ENCODE data around the gene KRTAP10-3.

DNA sequence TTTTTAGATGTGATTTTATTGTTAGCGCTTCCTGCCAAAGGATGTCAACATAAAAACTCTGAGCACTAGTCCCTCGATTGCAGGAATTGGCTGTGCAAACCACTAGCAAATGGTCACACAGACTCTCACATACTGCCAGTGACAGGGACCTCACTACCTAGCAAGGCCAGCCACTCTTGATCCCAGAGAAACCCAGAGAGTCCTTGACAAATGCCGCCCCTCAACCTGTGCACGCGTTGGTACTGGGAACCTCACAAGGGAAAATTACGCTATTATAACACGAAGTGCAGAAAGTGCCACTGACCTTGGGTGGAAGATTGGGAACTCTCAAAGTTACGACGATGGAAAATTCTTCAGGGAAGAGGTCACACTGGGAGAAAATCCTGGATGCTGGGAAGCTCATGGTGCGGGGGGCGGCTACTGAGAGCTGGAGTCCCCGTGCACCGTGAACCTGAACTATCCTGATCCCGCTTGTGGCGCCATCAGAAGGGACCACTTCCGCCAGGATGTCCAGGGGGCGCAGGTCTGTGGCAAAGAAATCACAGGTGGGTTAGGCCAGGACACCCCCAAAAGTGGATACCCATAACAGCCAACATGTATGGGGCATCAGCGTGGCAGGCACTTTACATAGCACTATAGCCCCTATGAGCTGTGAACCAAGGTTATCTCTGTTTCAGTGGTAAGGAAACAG, 9.0 kb upstream of the KRTAP10-3 start:
- no peak for TF ChIP-seq CTCF (IDR thresholded peaks at IDR 0.05)
- TF ChIP-seq RAD21 (IDR thresholded peaks at IDR 0.05; ENCODE audit: low read length), result no peak
- TF ChIP-seq, protein P1, sequence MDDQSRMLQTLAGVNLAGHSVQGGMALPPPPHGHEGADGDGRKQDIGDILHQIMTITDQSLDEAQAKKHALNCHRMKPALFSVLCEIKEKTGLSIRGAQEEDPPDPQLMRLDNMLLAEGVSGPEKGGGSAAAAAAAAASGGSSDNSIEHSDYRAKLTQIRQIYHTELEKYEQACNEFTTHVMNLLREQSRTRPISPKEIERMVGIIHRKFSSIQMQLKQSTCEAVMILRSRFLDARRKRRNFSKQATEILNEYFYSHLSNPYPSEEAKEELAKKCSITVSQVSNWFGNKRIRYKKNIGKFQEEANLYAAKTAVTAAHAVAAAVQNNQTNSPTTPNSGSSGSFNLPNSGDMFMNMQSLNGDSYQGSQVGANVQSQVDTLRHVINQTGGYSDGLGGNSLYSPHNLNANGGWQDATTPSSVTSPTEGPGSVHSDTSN (IDR thresholded peaks at IDR 0.05), result no peak

All from SK-N-SH (cell line).